ENCODE results near the gene RRP15.

The RRP15 gene

GRCh38 chr1:218284917-218285635 lies at the start of gene RRP15:
Gene RRP15 (plus strand): TSS chr1:218285293. CDS start chr1:218285317, 24 bp downstream.
- peak within 1 kb of the TSS; percentile 73 to 97 (median 92) for H3K9ac ChIP-seq (ENCODE audit: low read length in 5 of 5)
- H3K27ac ChIP-seq (ENCODE audit: low read depth, low read length), result peak within 1 kb of the TSS; percentile 62
- H3K9me3 ChIP-seq (ENCODE audit: control insufficient read depth in 5 of 5, low read length in 5 of 5), result peaks cover 0 to 6% (median 3%) of the 10 kb centered on the region in 5 donors
- peaks cover 2 to 28% (median 21%) of the 10 kb centered on the region in 5 donors for H3K4me1 ChIP-seq (ENCODE audit: control insufficient read depth in 5 of 5, insufficient read depth in 5 of 5, low read length in 5 of 5)
- no peaks in the 10 kb centered on the region for H3K36me3 ChIP-seq (ENCODE audit: control insufficient read depth in 5 of 5, insufficient read depth in 5 of 5, low read length in 5 of 5)
- H3K27me3 ChIP-seq (ENCODE audit: control insufficient read depth in 5 of 5, insufficient read depth in 4 of 5, low read length in 5 of 5), result no peaks in the 10 kb centered on the region
- peak within 1 kb of the TSS; percentile 82 to 100 (median 94) for H3K4me3 ChIP-seq (ENCODE audit: low read depth in 1 of 5, low read length in 5 of 5)

- no peaks in the 10 kb centered on the region for H3K36me3 ChIP-seq (ENCODE audit: control insufficient read depth in 5 of 5, insufficient read depth in 5 of 5, low read length in 5 of 5)
- no peaks in the 10 kb centered on the region for H3K9me3 ChIP-seq (ENCODE audit: control insufficient read depth in 5 of 5, low read length in 5 of 5)
- no peaks in the 10 kb centered on the region for H3K4me1 ChIP-seq (ENCODE audit: control insufficient read depth in 5 of 5, insufficient read depth in 5 of 5, low read length in 5 of 5)
- no peak overlapping the region for H3K27ac ChIP-seq (ENCODE audit: low read depth, low read length)
- no peaks in the 10 kb centered on the region for H3K27me3 ChIP-seq (ENCODE audit: control insufficient read depth in 5 of 5, insufficient read depth in 4 of 5, low read length in 5 of 5)
- H3K9ac ChIP-seq (ENCODE audit: low read length in 5 of 5), result no peak overlapping the region
- H3K4me3 ChIP-seq (ENCODE audit: low read depth in 1 of 5, low read length in 5 of 5), result no peak overlapping the region
Measured at GRCh38 chr1:218242171-218242570, 42.9 kb upstream of the RRP15 start.

- Histone ChIP-seq H3K4me3 (ENCODE audit: low read depth in 1 of 5, low read length in 5 of 5) (no peak overlapping the region), H3K9me3 (ENCODE audit: control insufficient read depth in 5 of 5, low read length in 5 of 5) (no peaks in the 10 kb centered on the region)
Measured at GRCh38 chr1:218247339-218247738, 37.8 kb upstream of the RRP15 start.

GRCh38 chr1:218249338-218250140 lies 35.6 kb upstream of the RRP15 start:
- Histone ChIP-seq H3K27ac (ENCODE audit: low read depth, low read length) (no peak overlapping the region), H3K4me3 (ENCODE audit: low read depth in 1 of 5, low read length in 5 of 5) (no peak overlapping the region), H3K27me3 (ENCODE audit: control insufficient read depth in 5 of 5, insufficient read depth in 4 of 5, low read length in 5 of 5) (peaks cover 0 to 3% (median 0%) of the 10 kb centered on the region in 5 donors), H3K9ac (ENCODE audit: low read length in 5 of 5) (no peak overlapping the region), H3K9me3 (ENCODE audit: control insufficient read depth in 5 of 5, low read length in 5 of 5) (no peaks in the 10 kb centered on the region), H3K36me3 (ENCODE audit: control insufficient read depth in 5 of 5, insufficient read depth in 5 of 5, low read length in 5 of 5) (no peaks in the 10 kb centered on the region), H3K4me1 (ENCODE audit: control insufficient read depth in 5 of 5, insufficient read depth in 5 of 5, low read length in 5 of 5) (no peaks in the 10 kb centered on the region)

More at GRCh38 chr1:218247339-218247738, 37.8 kb upstream of the RRP15 start:
- Histone ChIP-seq H3K27ac (ENCODE audit: low read depth, low read length) (no peak overlapping the region), H3K27me3 (ENCODE audit: control insufficient read depth in 5 of 5, insufficient read depth in 4 of 5, low read length in 5 of 5) (peaks cover 0 to 3% (median 0%) of the 10 kb centered on the region in 5 donors), H3K9ac (ENCODE audit: low read length in 5 of 5) (no peak overlapping the region), H3K36me3 (ENCODE audit: control insufficient read depth in 5 of 5, insufficient read depth in 5 of 5, low read length in 5 of 5) (no peaks in the 10 kb centered on the region), H3K4me1 (ENCODE audit: control insufficient read depth in 5 of 5, insufficient read depth in 5 of 5, low read length in 5 of 5) (no peaks in the 10 kb centered on the region)

- H3K27me3 ChIP-seq (ENCODE audit: control insufficient read depth in 5 of 5, insufficient read depth in 4 of 5, low read length in 5 of 5), result peaks cover 0 to 3% (median 0%) of the 10 kb centered on the region in 5 donors
- H3K4me1 ChIP-seq (ENCODE audit: control insufficient read depth in 5 of 5, insufficient read depth in 5 of 5, low read length in 5 of 5), result no peaks in the 10 kb centered on the region
- H3K27ac ChIP-seq (ENCODE audit: low read depth, low read length), result no peak overlapping the region
- no peaks in the 10 kb centered on the region for H3K9me3 ChIP-seq (ENCODE audit: control insufficient read depth in 5 of 5, low read length in 5 of 5)
- H3K9ac ChIP-seq (ENCODE audit: low read length in 5 of 5), result no peak overlapping the region
- H3K4me3 ChIP-seq (ENCODE audit: low read depth in 1 of 5, low read length in 5 of 5), result no peak overlapping the region
- H3K36me3 ChIP-seq (ENCODE audit: control insufficient read depth in 5 of 5, insufficient read depth in 5 of 5, low read length in 5 of 5), result no peaks in the 10 kb centered on the region
Measured at GRCh38 chr1:218250492-218250891, 34.6 kb upstream of the RRP15 start.

- H3K36me3 ChIP-seq (ENCODE audit: control insufficient read depth in 5 of 5, insufficient read depth in 5 of 5, low read length in 5 of 5), result no peaks in the 10 kb centered on the region
- H3K27me3 ChIP-seq (ENCODE audit: control insufficient read depth in 5 of 5, insufficient read depth in 4 of 5, low read length in 5 of 5), result no peaks in the 10 kb centered on the region
- H3K4me3 ChIP-seq (ENCODE audit: low read depth in 1 of 5, low read length in 5 of 5), result no peak overlapping the region
- H3K4me1 ChIP-seq (ENCODE audit: control insufficient read depth in 5 of 5, insufficient read depth in 5 of 5, low read length in 5 of 5), result no peaks in the 10 kb centered on the region
- peaks cover 5 to 10% (median 8%) of the 10 kb centered on the region in 5 donors for H3K9me3 ChIP-seq (ENCODE audit: control insufficient read depth in 5 of 5, low read length in 5 of 5)
- no peak overlapping the region for H3K27ac ChIP-seq (ENCODE audit: low read depth, low read length)
- no peak overlapping the region for H3K9ac ChIP-seq (ENCODE audit: low read length in 5 of 5)
Measured at GRCh38 chr1:218254296-218254946, 30.7 kb upstream of the RRP15 start.

- Histone ChIP-seq H3K27ac (ENCODE audit: low read depth, low read length) (no peak overlapping the region), H3K36me3 (ENCODE audit: control insufficient read depth in 5 of 5, insufficient read depth in 5 of 5, low read length in 5 of 5) (no peaks in the 10 kb centered on the region), H3K27me3 (ENCODE audit: control insufficient read depth in 5 of 5, insufficient read depth in 4 of 5, low read length in 5 of 5) (no peaks in the 10 kb centered on the region), H3K4me1 (ENCODE audit: control insufficient read depth in 5 of 5, insufficient read depth in 5 of 5, low read length in 5 of 5) (no peaks in the 10 kb centered on the region), H3K4me3 (ENCODE audit: low read depth in 1 of 5, low read length in 5 of 5) (no peak overlapping the region), H3K9me3 (ENCODE audit: control insufficient read depth in 5 of 5, low read length in 5 of 5) (peaks cover 5 to 15% (median 11%) of the 10 kb centered on the region in 5 donors), H3K9ac (ENCODE audit: low read length in 5 of 5) (no peak overlapping the region)
Measured at GRCh38 chr1:218255090-218255489, 30.0 kb upstream of the RRP15 start.

GRCh38 chr1:218257371-218257770 lies 27.7 kb upstream of the RRP15 start:
- no peak overlapping the region for H3K4me3 ChIP-seq (ENCODE audit: low read depth in 1 of 5, low read length in 5 of 5)
- H3K9me3 ChIP-seq (ENCODE audit: control insufficient read depth in 5 of 5, low read length in 5 of 5), result peaks cover 5 to 19% (median 11%) of the 10 kb centered on the region in 5 donors
- H3K36me3 ChIP-seq (ENCODE audit: control insufficient read depth in 5 of 5, insufficient read depth in 5 of 5, low read length in 5 of 5), result no peaks in the 10 kb centered on the region
- no peak overlapping the region for H3K27ac ChIP-seq (ENCODE audit: low read depth, low read length)
- H3K27me3 ChIP-seq (ENCODE audit: control insufficient read depth in 5 of 5, insufficient read depth in 4 of 5, low read length in 5 of 5), result no peaks in the 10 kb centered on the region
- H3K9ac ChIP-seq (ENCODE audit: low read length in 5 of 5), result no peak overlapping the region
- H3K4me1 ChIP-seq (ENCODE audit: control insufficient read depth in 5 of 5, insufficient read depth in 5 of 5, low read length in 5 of 5), result no peaks in the 10 kb centered on the region

GRCh38 chr1:218257971-218258370 lies 27.1 kb upstream of the RRP15 start:
- Histone ChIP-seq H3K27me3 (ENCODE audit: control insufficient read depth in 5 of 5, insufficient read depth in 4 of 5, low read length in 5 of 5) (no peaks in the 10 kb centered on the region), H3K4me3 (ENCODE audit: low read depth in 1 of 5, low read length in 5 of 5) (no peak overlapping the region), H3K4me1 (ENCODE audit: control insufficient read depth in 5 of 5, insufficient read depth in 5 of 5, low read length in 5 of 5) (no peaks in the 10 kb centered on the region), H3K27ac (ENCODE audit: low read depth, low read length) (no peak overlapping the region), H3K9ac (ENCODE audit: low read length in 5 of 5) (no peak overlapping the region), H3K36me3 (ENCODE audit: control insufficient read depth in 5 of 5, insufficient read depth in 5 of 5, low read length in 5 of 5) (no peaks in the 10 kb centered on the region), H3K9me3 (ENCODE audit: control insufficient read depth in 5 of 5, low read length in 5 of 5) (peaks cover 5 to 19% (median 11%) of the 10 kb centered on the region in 5 donors)

GRCh38 chr1:218259339-218259738 lies 25.8 kb upstream of the RRP15 start:
- Histone ChIP-seq H3K9ac (ENCODE audit: low read length in 5 of 5) (no peak overlapping the region), H3K36me3 (ENCODE audit: control insufficient read depth in 5 of 5, insufficient read depth in 5 of 5, low read length in 5 of 5) (no peaks in the 10 kb centered on the region), H3K27ac (ENCODE audit: low read depth, low read length) (no peak overlapping the region), H3K4me1 (ENCODE audit: control insufficient read depth in 5 of 5, insufficient read depth in 5 of 5, low read length in 5 of 5) (no peaks in the 10 kb centered on the region), H3K9me3 (ENCODE audit: control insufficient read depth in 5 of 5, low read length in 5 of 5) (peaks cover 5 to 19% (median 11%) of the 10 kb centered on the region in 5 donors), H3K4me3 (ENCODE audit: low read depth in 1 of 5, low read length in 5 of 5) (no peak overlapping the region), H3K27me3 (ENCODE audit: control insufficient read depth in 5 of 5, insufficient read depth in 4 of 5, low read length in 5 of 5) (no peaks in the 10 kb centered on the region)

Data from subcutaneous abdominal adipose tissue (tissue), 5 donors.